HCT116 (cell line): ENCODE measurements around the gene UFSP2. TPM values are rescaled to one million over a fixed set of nuclear protein-coding genes. Genes with fewer than 3 reads are reported as not detected.

Experiments
- ATAC-seq: fragments of 200-7000 bp; cut with Tn5 transposase; 2 replicates; pipeline ENCODE4 v1.9.1; 2020; ENCODE audit warnings: mild to moderate bottlenecking, moderate library complexity
- BruUV-seq: library from RNA; stranded (reverse); fragments of 400-500 nt; replicated peaks from 2 replicates; lab custom pipeline; 2021; lab: Mats Ljungman, UMichigan
- CTCF ChIA-PET: fragments of 300-600 bp; sonication (Branson Sonifier 250); formaldehyde crosslinking; loops from one replicate; lab custom pipeline; 2021; ENCODE audit warnings: antibody characterized with exemption; lab: Charles Lee
- POLR2A ChIA-PET: fragments of 300-600, 350-600 bp; sonication (Branson Sonifier 250); formaldehyde crosslinking; loops from one replicate; lab custom pipeline; 2021; ENCODE audit warnings: antibody characterized with exemption; lab: Charles Lee
- RAD21 ChIA-PET, 2 experiments: fragments of 300-600 bp; sonication (Branson Sonifier 250); formaldehyde crosslinking; loops; one replicate each; lab custom pipeline; 2023; ENCODE audit warnings: low total read pairs in 2 of 2; ENCODE audit not compliant: uncharacterized antibody in 2 of 2, unreplicated experiment in 2 of 2, low non-redundant PET in 1 of 2; lab: Charles Lee
- DNase-seq: peaks from one replicate; pipeline ENCODE4 v3.0.0-alpha.2; 2010; ENCODE audit warnings: low read depth, low spot score
- H2AFZ ChIP-seq: fragments of 200-600 bp; shearing (Covaris generic), sonication (generic); 2 replicates; pipeline ENCODE4 v1.6.1; 2017; ENCODE audit warnings: low read depth, mixed run types, mixed read lengths, antibody characterized with exemption, low read length; ENCODE audit not compliant: poor library complexity, severe bottlenecking
- H3K27ac ChIP-seq: 2 replicates; pipeline ENCODE4 v1.5.1; 2012; ENCODE audit warnings: low read depth, low read length
- H3K27me3 ChIP-seq: fragments of 200-600 bp; sonication (generic); 2 replicates; pipeline ENCODE4 v1.6.1; 2016; ENCODE audit warnings: mixed run types, low read length, mixed read lengths; ENCODE audit not compliant: insufficient read depth
- H3K36me3 ChIP-seq, 2 experiments: fragments of 200-500 bp in 1 of 2; fragments of 200-600 bp in 1 of 2; sonication (Bioruptor generic) in 1 of 2; sonication (generic) in 1 of 2; 2 replicates each; pipeline versions ENCODE4 v1.5.1 to v1.6.1; 2014 to 2016; ENCODE audit warnings: low read length in 2 of 2, inconsistent platforms in 1 of 2, mixed read lengths in 1 of 2, mixed run types in 1 of 2; ENCODE audit not compliant: insufficient read depth in 2 of 2, control insufficient read depth in 1 of 2
- H3K4me1 ChIP-seq, 2 experiments: fragments of 200-600 bp in 1 of 2; sonication (generic) in 1 of 2; 2 replicates each; pipeline versions ENCODE4 v1.5.1 to v1.6.1; 2012 to 2017; ENCODE audit warnings: low read length in 2 of 2, inconsistent platforms in 1 of 2, mild to moderate bottlenecking in 1 of 2, mixed read lengths in 1 of 2, mixed run types in 1 of 2, moderate library complexity in 1 of 2; ENCODE audit not compliant: insufficient read depth in 2 of 2, control insufficient read depth in 1 of 2
- H3K4me2 ChIP-seq: fragments of 200-600 bp; sonication (generic); 2 replicates; pipeline ENCODE4 v1.6.1; 2017; ENCODE audit warnings: mixed run types, low read length, mixed read lengths
- H3K4me3 ChIP-seq, 2 experiments: fragments of 200-600 bp in 1 of 2; sonication (generic) in 1 of 2; replicated peaks in 1 of 2; 2 replicates each; pipeline ENCODE4 v1.5.1; 2011 to 2016; ENCODE audit warnings: low read length in 2 of 2, control low read depth in 1 of 2, low read depth in 1 of 2, mild to moderate bottlenecking in 1 of 2, mixed read lengths in 1 of 2, mixed run types in 1 of 2
- H3K79me2 ChIP-seq: fragments of 200-600 bp; sonication (generic); 2 replicates; pipeline ENCODE4 v1.6.1; 2017; ENCODE audit warnings: mild to moderate bottlenecking, mixed run types, low read length, moderate library complexity, mixed read lengths; ENCODE audit not compliant: insufficient read depth
- H3K9ac ChIP-seq: fragments of 200-600 bp; sonication (generic); 2 replicates; pipeline ENCODE4 v1.6.1; 2016; ENCODE audit warnings: low read length, mixed read lengths
- H3K9me2 ChIP-seq: fragments of 200-600 bp; sonication (generic), shearing (Covaris generic); 2 replicates; pipeline ENCODE4 v1.6.1; 2017; ENCODE audit warnings: mixed run types, mild to moderate bottlenecking, moderate library complexity; ENCODE audit not compliant: insufficient read depth
- H3K9me3 ChIP-seq, 2 experiments: fragments of 200-500 bp in 1 of 2; fragments of 200-600 bp in 1 of 2; sonication (Bioruptor generic) in 1 of 2; sonication (generic) in 1 of 2; 2 replicates each; pipeline ENCODE4 v1.6.1; 2014 to 2017; ENCODE audit warnings: low read length in 2 of 2, mixed read lengths in 2 of 2, inconsistent platforms in 1 of 2, low read depth in 1 of 2, mild to moderate bottlenecking in 1 of 2, mixed run types in 1 of 2, moderate library complexity in 1 of 2; ENCODE audit not compliant: control insufficient read depth in 1 of 2, insufficient read depth in 1 of 2
- H4K20me1 ChIP-seq: fragments of 200-600 bp; sonication (generic), shearing (Covaris generic); 2 replicates; pipeline ENCODE4 v1.6.1; 2017; ENCODE audit warnings: mixed run types, mild to moderate bottlenecking, moderate library complexity; ENCODE audit not compliant: insufficient read depth
- CBX3 ChIP-seq: IDR thresholded peaks from 2 replicates; pipeline ENCODE4 v1.6.1; 2012; ENCODE audit warnings: low read depth
- ELF1 ChIP-seq: IDR thresholded peaks from 2 replicates; pipeline ENCODE4 v1.6.1; 2012; ENCODE audit warnings: low read depth, borderline replicate concordance
- EZH2 ChIP-seq: fragments of 200-600 bp; sonication (generic); IDR thresholded peaks from 2 replicates; pipeline ENCODE4 v1.6.1; 2017; ENCODE audit warnings: antibody characterized with exemption, mixed run types
- EZH2phosphoT487 ChIP-seq: fragments of 200-600 bp; IDR thresholded peaks from 2 replicates; pipeline ENCODE4 v1.6.1; 2018; ENCODE audit warnings: antibody characterized with exemption, borderline replicate concordance
- FOSL1 ChIP-seq: IDR thresholded peaks from 2 replicates; pipeline ENCODE4 v1.6.1; 2012; ENCODE audit warnings: low read depth
- RAD21 ChIP-seq: IDR thresholded peaks from 2 replicates; pipeline ENCODE4 v1.6.1; 2012; ENCODE audit warnings: low read depth, mild to moderate bottlenecking
- SIN3A ChIP-seq: IDR thresholded peaks from 2 replicates; pipeline ENCODE4 v1.6.1; 2012; ENCODE audit warnings: low read depth
- SRF ChIP-seq: IDR thresholded peaks from 2 replicates; pipeline ENCODE4 v1.6.1; 2012; ENCODE audit warnings: low read depth
- TCF7L2 ChIP-seq: IDR thresholded peaks from 2 replicates; pipeline ENCODE4 v1.7.0; 2011; ENCODE audit warnings: borderline replicate concordance, inconsistent platforms; ENCODE audit not compliant: insufficient read depth, insufficient read length; ENCODE audit errors: extremely low read depth
- YY1 ChIP-seq: IDR thresholded peaks from 2 replicates; pipeline ENCODE4 v1.6.1; 2011; ENCODE audit warnings: low read length, low read depth, moderate library complexity, mild to moderate bottlenecking; ENCODE audit not compliant: insufficient replicate concordance; ENCODE audit errors: extremely low read depth
- ZFX ChIP-seq: fragments of 450-650 bp; IDR thresholded peaks from 2 replicates; pipeline ENCODE4 v1.6.1; 2017
- ZNF274 ChIP-seq: fragments of 200-500 bp; sonication (Bioruptor generic); IDR thresholded peaks from 2 replicates; pipeline ENCODE4 v1.6.1; 2014; ENCODE audit warnings: mild to moderate bottlenecking, low read depth, low read length, inconsistent platforms
- intact Hi-C: fragments of 100-400 bp; cut with micrococcal nuclease; formaldehyde crosslinking; loops from 2 replicates; pipeline ENCODE4 v1.10.0; 2022
- total RNA-seq: library from RNA; stranded (reverse); gene quantifications from one replicate; pipeline ENCODE4 v1.2.1, GENCODE V29; 2021; ENCODE audit not compliant: unreplicated experiment
- TF ChIP-seq, protein P1 (sequence below): IDR thresholded peaks from 2 replicates; pipeline ENCODE4 v1.6.1; 2012
- TF ChIP-seq, protein P2 (sequence below): IDR thresholded peaks from 2 replicates; pipeline ENCODE4 v1.6.1; 2012
- TF ChIP-seq, protein P3 (sequence below): IDR thresholded peaks from 2 replicates; pipeline ENCODE4 v1.6.1; 2011; ENCODE audit warnings: mild to moderate bottlenecking, low read length, moderate library complexity; ENCODE audit not compliant: insufficient replicate concordance; ENCODE audit errors: extremely low read depth

UFSP2 gene
- total RNA-seq, 1 experiment from 2014 or later, result 29.4 TPM

DNA sequence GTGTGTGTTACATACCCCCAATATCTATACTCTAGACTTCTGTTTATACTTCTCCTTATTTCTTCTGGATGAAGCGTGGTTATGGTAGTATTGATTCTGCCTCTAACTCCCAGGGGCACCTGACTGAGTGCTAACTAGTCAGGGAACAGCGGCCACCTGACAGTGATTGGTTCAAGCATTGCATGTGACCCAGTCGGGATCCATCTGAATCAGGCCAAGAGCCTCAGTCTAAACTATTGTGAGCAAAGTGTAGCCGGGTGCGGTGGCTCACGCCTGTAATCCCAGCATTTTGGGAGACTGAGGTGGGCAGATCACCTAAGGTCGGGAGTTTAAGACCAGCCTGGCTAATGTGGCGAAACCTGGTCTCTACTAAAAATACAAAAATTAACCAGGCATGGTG lies 35.8 kb upstream of the UFSP2 start:
- no TSS peak for BruUV-seq
- ATAC-seq (no peak), DNase-seq (no peak)
- Histone ChIP-seq H3K4me1 (no peaks in the 10 kb centered on the region; a peak in 1 of 4 replicates), H3K4me2 (no peak overlapping the region), H3K36me3 (no peaks in the 10 kb centered on the region), H3K27ac (no peak overlapping the region), H3K79me2 (no peaks in the 10 kb centered on the region), H4K20me1 (no peaks in the 10 kb centered on the region), H3K9me3 (no peaks in the 10 kb centered on the region), H3K9me2 (no peaks in the 10 kb centered on the region), H3K4me3 (no peak overlapping the region), H2AFZ (no peak overlapping the region), H3K27me3 (no peaks in the 10 kb centered on the region), H3K9ac (no peak overlapping the region)
- ChIA-PET POLR2A (no interaction called here), RAD21 (no interaction called here), CTCF (no interaction called here)
- TF ChIP-seq ZFX (no peak), ELF1 (no peak), CBX3 (no peak), ZNF274 (no peak), EZH2 (no peak), RAD21 (no peak), EZH2phosphoT487 (no peak), SRF (no peak), SIN3A (no peak), YY1 (no peak), FOSL1 (no peak), TCF7L2 (no peak)
- TF ChIP-seq, protein P1, sequence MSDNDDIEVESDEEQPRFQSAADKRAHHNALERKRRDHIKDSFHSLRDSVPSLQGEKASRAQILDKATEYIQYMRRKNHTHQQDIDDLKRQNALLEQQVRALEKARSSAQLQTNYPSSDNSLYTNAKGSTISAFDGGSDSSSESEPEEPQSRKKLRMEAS, result no peak
- TF ChIP-seq, protein P2, sequence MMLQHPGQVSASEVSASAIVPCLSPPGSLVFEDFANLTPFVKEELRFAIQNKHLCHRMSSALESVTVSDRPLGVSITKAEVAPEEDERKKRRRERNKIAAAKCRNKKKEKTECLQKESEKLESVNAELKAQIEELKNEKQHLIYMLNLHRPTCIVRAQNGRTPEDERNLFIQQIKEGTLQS, result no peak
- TF ChIP-seq, protein P3, sequence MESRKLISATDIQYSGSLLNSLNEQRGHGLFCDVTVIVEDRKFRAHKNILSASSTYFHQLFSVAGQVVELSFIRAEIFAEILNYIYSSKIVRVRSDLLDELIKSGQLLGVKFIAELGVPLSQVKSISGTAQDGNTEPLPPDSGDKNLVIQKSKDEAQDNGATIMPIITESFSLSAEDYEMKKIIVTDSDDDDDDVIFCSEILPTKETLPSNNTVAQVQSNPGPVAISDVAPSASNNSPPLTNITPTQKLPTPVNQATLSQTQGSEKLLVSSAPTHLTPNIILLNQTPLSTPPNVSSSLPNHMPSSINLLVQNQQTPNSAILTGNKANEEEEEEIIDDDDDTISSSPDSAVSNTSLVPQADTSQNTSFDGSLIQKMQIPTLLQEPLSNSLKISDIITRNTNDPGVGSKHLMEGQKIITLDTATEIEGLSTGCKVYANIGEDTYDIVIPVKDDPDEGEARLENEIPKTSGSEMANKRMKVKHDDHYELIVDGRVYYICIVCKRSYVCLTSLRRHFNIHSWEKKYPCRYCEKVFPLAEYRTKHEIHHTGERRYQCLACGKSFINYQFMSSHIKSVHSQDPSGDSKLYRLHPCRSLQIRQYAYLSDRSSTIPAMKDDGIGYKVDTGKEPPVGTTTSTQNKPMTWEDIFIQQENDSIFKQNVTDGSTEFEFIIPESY, result no peak
- intact Hi-C loops, result no loop called here
